OCI-LY7 (cell line): ENCODE measurements around the gene SERPINA1. TPM values are rescaled to one million over a fixed set of nuclear protein-coding genes. Genes with fewer than 3 reads are reported as not detected.

Source experiments
- BruUV-seq: library from RNA; stranded (reverse); fragments of 400-500 nt; replicated peaks from 2 replicates; lab custom pipeline; 2021; lab: Mats Ljungman, UMichigan
- CTCF ChIA-PET: fragments of 300-600 bp; sonication (Branson Sonifier 250); formaldehyde crosslinking; loops from one replicate; lab custom pipeline; 2022; ENCODE audit warnings: antibody characterized with exemption; ENCODE audit not compliant: unreplicated experiment; lab: Charles Lee
- POLR2A ChIA-PET: fragments of 300-600 bp; sonication (Branson Sonifier 250); formaldehyde crosslinking; loops from one replicate; lab custom pipeline; 2022; ENCODE audit warnings: antibody characterized with exemption; lab: Charles Lee
- DNase-seq: peaks from one replicate; pipeline ENCODE4 v3.0.0-alpha.2; 2015; ENCODE audit warnings: low spot score
- H2AFZ ChIP-seq: fragments of 200-600 bp; sonication (generic), shearing (Covaris generic); 2 replicates; pipeline ENCODE4 v1.6.1; 2014; ENCODE audit warnings: mild to moderate bottlenecking, antibody characterized with exemption, low read length, moderate library complexity
- H3K27ac ChIP-seq: fragments of 200-600 bp; sonication (generic); 2 replicates; pipeline ENCODE4 v1.5.1; 2014; ENCODE audit warnings: mixed run types, low read depth, mild to moderate bottlenecking, moderate library complexity, low read length, inconsistent platforms; ENCODE audit not compliant: poor library complexity, severe bottlenecking
- H3K36me3 ChIP-seq: fragments of 200-600 bp; sonication (generic); 2 replicates; pipeline ENCODE4 v1.6.1; 2014; ENCODE audit warnings: mild to moderate bottlenecking, antibody characterized with exemption, low read length, moderate library complexity, mixed read lengths; ENCODE audit not compliant: insufficient read depth
- H3K4me1 ChIP-seq: fragments of 200-600 bp; sonication (generic); 2 replicates; pipeline ENCODE4 v1.5.1; 2014; ENCODE audit warnings: mild to moderate bottlenecking, low read length; ENCODE audit not compliant: insufficient read depth, poor library complexity, severe bottlenecking
- H3K4me2 ChIP-seq: fragments of 200-600 bp; sonication (generic); 2 replicates; pipeline ENCODE4 v1.6.1; 2014; ENCODE audit warnings: mild to moderate bottlenecking, low read length
- H3K4me3 ChIP-seq: fragments of 200-600 bp; sonication (generic); 2 replicates; pipeline ENCODE4 v1.5.1; 2014; ENCODE audit warnings: mild to moderate bottlenecking, low read depth, low read length; ENCODE audit not compliant: poor library complexity, severe bottlenecking
- H3K79me2 ChIP-seq: fragments of 200-600 bp; sonication (generic); 2 replicates; pipeline ENCODE4 v1.6.1; 2016; ENCODE audit warnings: low read depth, mild to moderate bottlenecking, low read length, moderate library complexity, mixed read lengths; ENCODE audit not compliant: insufficient read depth
- H3K9me2 ChIP-seq: fragments of 200-600 bp; sonication (generic); 2 replicates; pipeline ENCODE4 v1.6.1; 2016; ENCODE audit warnings: mild to moderate bottlenecking, low read length, mixed read lengths; ENCODE audit not compliant: insufficient read depth
- H3K9me3 ChIP-seq: fragments of 200-600 bp; sonication (generic); 2 replicates; pipeline ENCODE4 v1.6.1; 2014; ENCODE audit warnings: mild to moderate bottlenecking, mixed run types, low read length, mixed read lengths
- H4K20me1 ChIP-seq: fragments of 200-600 bp; sonication (generic); 2 replicates; pipeline ENCODE4 v1.6.1; 2014; ENCODE audit warnings: mild to moderate bottlenecking, antibody characterized with exemption, low read length, moderate library complexity, mixed read lengths; ENCODE audit not compliant: insufficient read depth
- EZH2phosphoT487 ChIP-seq: fragments of 200-600 bp; sonication (generic); IDR thresholded peaks from 2 replicates; pipeline ENCODE4 v1.6.1; 2018; ENCODE audit warnings: low read depth, borderline replicate concordance, mild to moderate bottlenecking, mixed run types, antibody characterized with exemption, low read length, moderate library complexity, mixed read lengths
- intact Hi-C: fragments of 100-400 bp; cut with micrococcal nuclease; formaldehyde crosslinking; loops from one replicate; pipeline ENCODE4 v1.10.0; 2022; ENCODE audit not compliant: unreplicated experiment
- total RNA-seq, 2 experiments: library from RNA; depleted of rRNA in 1 of 2; stranded (reverse); fragments of >200 nt in 1 of 2; shearing (Covaris generic) in 1 of 2; gene quantifications; 2 replicates each; pipeline ENCODE4 v1.2.3, GENCODE V29; 2014 to 2022
- TF ChIP-seq, protein P1 (sequence below): fragments of 200-600 bp; sonication (generic); conservative IDR thresholded peaks from 2 replicates; pipeline ENCODE4 v1.5.1; 2014; ENCODE audit warnings: mild to moderate bottlenecking, antibody characterized with exemption, low read length, moderate library complexity, mixed read lengths

The SERPINA1 gene
- total RNA-seq, 2 experiments from 2014 or later: not detected

DNA sequence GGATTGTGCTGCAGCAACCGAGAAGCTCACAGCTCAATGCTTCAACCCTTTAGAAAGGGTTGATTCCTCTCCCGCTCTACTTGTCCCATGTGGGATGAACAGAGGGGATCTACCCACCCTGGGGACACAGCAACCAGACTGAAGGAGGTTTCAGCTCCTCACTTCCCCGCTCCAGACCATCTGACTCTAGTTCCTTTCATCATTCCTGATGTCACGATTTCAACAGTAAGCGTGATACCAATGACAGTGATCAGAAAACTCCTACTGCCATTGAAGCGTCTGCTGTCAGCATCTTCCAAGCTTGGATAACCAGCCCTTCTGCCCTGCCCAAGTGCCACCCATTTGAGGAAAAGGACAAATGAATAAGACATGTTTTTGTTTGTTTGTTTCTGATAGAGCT is 14.3 kb downstream of the SERPINA1 start:
- BruUV-seq: no TSS peak

DNA sequence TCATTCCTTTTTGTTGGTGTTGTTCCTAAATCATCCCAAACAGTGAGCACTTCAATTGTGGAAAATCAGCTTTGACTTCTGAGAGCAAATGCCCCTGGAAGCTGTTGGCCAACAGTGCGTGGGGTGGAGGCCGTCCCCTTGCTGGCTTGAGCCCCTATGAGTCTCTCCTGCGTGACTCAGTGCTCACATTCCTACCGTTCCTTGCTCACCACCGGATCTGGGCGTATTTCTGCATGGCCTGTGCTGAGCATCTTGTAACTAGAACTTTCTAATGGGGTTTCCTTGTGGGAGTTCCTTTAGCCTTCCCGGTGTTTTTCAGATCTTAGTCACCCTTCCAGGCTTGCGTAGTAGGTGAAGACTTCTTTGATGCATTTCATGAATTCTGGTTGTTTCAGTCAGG is 14.7 kb downstream of the SERPINA1 start:
- TF ChIP-seq, protein P1, sequence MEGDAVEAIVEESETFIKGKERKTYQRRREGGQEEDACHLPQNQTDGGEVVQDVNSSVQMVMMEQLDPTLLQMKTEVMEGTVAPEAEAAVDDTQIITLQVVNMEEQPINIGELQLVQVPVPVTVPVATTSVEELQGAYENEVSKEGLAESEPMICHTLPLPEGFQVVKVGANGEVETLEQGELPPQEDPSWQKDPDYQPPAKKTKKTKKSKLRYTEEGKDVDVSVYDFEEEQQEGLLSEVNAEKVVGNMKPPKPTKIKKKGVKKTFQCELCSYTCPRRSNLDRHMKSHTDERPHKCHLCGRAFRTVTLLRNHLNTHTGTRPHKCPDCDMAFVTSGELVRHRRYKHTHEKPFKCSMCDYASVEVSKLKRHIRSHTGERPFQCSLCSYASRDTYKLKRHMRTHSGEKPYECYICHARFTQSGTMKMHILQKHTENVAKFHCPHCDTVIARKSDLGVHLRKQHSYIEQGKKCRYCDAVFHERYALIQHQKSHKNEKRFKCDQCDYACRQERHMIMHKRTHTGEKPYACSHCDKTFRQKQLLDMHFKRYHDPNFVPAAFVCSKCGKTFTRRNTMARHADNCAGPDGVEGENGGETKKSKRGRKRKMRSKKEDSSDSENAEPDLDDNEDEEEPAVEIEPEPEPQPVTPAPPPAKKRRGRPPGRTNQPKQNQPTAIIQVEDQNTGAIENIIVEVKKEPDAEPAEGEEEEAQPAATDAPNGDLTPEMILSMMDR: no peak

More for the DNA sequence above, 14.3 kb downstream of the SERPINA1 start:
- DNase-seq: no peak
- H3K27ac ChIP-seq: no peak overlapping the region
- H3K4me3 ChIP-seq: no peak overlapping the region
- H2AFZ ChIP-seq: no peak overlapping the region
- POLR2A ChIA-PET: interaction anchor here (1.3 kb wide), 1 partner anchor 39 kb away, joined by 4 read pairs; no protein-coding TSS in a partner anchor
- no peak for TF ChIP-seq EZH2phosphoT487
- TF ChIP-seq, protein P1: no peak
- H3K79me2 ChIP-seq: no peaks in the 10 kb centered on the region
- no peaks in the 10 kb centered on the region for H3K36me3 ChIP-seq
- H4K20me1 ChIP-seq: no peaks in the 10 kb centered on the region
- intact Hi-C loops: no loop called here
- H3K4me1 ChIP-seq: no peaks in the 10 kb centered on the region
- CTCF ChIA-PET: no interaction called here
- no peaks in the 10 kb centered on the region for H3K9me3 ChIP-seq
- H3K4me2 ChIP-seq: no peak overlapping the region
- H3K9me2 ChIP-seq: no peaks in the 10 kb centered on the region

DNA sequence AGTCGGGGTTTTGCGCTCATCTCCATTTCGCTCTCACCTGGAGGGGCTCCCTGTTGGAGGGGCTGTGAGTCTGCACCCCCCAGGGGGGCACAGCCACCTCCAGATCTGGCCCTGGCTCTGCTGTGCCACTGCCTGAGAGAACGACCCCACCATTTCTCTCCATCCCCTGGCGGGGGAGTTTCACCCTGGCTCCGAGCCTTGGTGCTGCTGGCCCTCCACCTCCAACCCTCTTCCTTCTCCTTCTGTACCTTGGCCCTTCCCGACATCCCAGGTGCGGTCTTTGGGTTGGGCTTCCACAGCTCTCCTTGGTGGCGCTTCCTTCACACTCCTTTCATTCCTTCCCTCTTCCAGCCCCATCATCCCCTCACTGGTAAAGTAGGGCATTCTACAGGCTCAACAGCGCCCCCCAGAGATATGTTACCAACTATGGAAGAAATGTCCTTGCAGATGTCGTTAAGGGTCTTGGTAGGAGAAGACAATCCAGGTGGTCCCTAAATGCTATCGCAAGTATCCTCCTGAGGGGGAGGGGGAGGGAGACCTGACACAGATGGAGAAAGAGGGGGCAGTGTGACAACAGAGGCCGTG is 16.3 kb downstream of the SERPINA1 start:
- H3K4me2 ChIP-seq: no peak overlapping the region
- no peaks in the 10 kb centered on the region for H3K36me3 ChIP-seq
- no peaks in the 10 kb centered on the region for H3K9me2 ChIP-seq
- H4K20me1 ChIP-seq: no peaks in the 10 kb centered on the region
- intact Hi-C loops: no loop called here
- H3K9me3 ChIP-seq: no peaks in the 10 kb centered on the region
- no peak overlapping the region for H3K4me3 ChIP-seq
- no peak overlapping the region for H3K27ac ChIP-seq
- H3K79me2 ChIP-seq: no peaks in the 10 kb centered on the region
- H2AFZ ChIP-seq: no peak overlapping the region
- no peak for DNase-seq
- CTCF ChIA-PET: no interaction called here
- POLR2A ChIA-PET: interaction anchor here (0.5 kb wide), 1 partner anchor 20 kb away, joined by 3 read pairs; no protein-coding TSS in a partner anchor
- no TSS peak for BruUV-seq
- no peaks in the 10 kb centered on the region for H3K4me1 ChIP-seq
- TF ChIP-seq, protein P1: peak; percentile 58
- no peak for TF ChIP-seq EZH2phosphoT487

More for the DNA sequence above, 14.7 kb downstream of the SERPINA1 start:
- H3K36me3 ChIP-seq: no peaks in the 10 kb centered on the region
- H3K9me2 ChIP-seq: no peaks in the 10 kb centered on the region
- no peaks in the 10 kb centered on the region for H3K4me1 ChIP-seq
- intact Hi-C loops: no loop called here
- no peak for DNase-seq
- H4K20me1 ChIP-seq: no peaks in the 10 kb centered on the region
- no peak overlapping the region for H2AFZ ChIP-seq
- no peak overlapping the region for H3K27ac ChIP-seq
- POLR2A ChIA-PET: interaction anchor here (1.3 kb wide), 1 partner anchor 38 kb away, joined by 4 read pairs; no protein-coding TSS in a partner anchor
- H3K4me3 ChIP-seq: no peak overlapping the region
- H3K79me2 ChIP-seq: no peaks in the 10 kb centered on the region
- H3K9me3 ChIP-seq: no peaks in the 10 kb centered on the region
- no TSS peak for BruUV-seq
- H3K4me2 ChIP-seq: no peak overlapping the region
- CTCF ChIA-PET: no interaction called here
